NB4 (cell line): ENCODE data around the gene TNRC6A.

Source experiments
- CTCF ChIP-seq: IDR thresholded peaks from one replicate; pipeline ENCODE4 v1.5.1; 2012; ENCODE audit warnings: low read depth, low read length
- POLR2A ChIP-seq: IDR thresholded peaks from 2 replicates; pipeline ENCODE4 v1.6.1; 2011; ENCODE audit warnings: mild to moderate bottlenecking; ENCODE audit not compliant: insufficient read length; ENCODE audit errors: extremely low read depth

DNA sequence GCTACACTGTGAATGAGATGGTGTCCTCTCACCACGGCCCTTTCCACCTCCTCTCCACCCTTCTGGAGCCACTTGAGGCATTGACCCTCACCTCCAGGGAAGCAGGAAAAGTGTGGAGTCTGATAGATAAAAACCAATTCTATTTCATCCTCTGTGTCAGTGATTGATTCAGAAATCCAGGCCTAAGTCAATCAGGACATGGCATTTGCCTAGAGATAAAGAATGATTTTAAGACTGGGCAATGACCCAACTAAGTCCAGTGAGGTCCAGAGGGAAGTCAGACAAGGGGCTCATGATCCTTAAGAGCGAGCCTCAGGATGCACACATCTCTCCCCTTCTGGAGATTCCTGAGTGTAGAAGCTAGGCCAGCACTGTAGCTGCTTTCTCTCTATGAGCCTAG, 41.1 kb upstream of the TNRC6A start:
- TF ChIP-seq CTCF (no peak), POLR2A (no peak)
